Osteocyte (in vitro differentiated cells): ENCODE data around the gene OBI1. TPM values are rescaled to one million over a fixed set of nuclear protein-coding genes. Genes with fewer than 3 reads are reported as not detected.

Source experiments
- DNase-seq: peaks from one replicate; pipeline ENCODE4 v3.0.0; 2021; ENCODE audit warnings: mixed read lengths; ENCODE audit not compliant: unreplicated experiment; ENCODE audit errors: extremely low spot score
- H3K27ac Mint-ChIP-seq: one replicate; pipeline ENCODE4 v1.8.0; 2021; ENCODE audit warnings: mild to moderate bottlenecking, mixed read lengths; ENCODE audit not compliant: unreplicated experiment
- H3K27me3 Mint-ChIP-seq: one replicate; pipeline ENCODE4 v1.8.0; 2021; ENCODE audit warnings: mixed read lengths; ENCODE audit not compliant: unreplicated experiment
- H3K36me3 Mint-ChIP-seq: one replicate; pipeline ENCODE4 v1.8.0; 2021; ENCODE audit warnings: mixed read lengths; ENCODE audit not compliant: unreplicated experiment
- H3K4me1 Mint-ChIP-seq: one replicate; pipeline ENCODE4 v1.8.0; 2021; ENCODE audit warnings: mixed read lengths; ENCODE audit not compliant: unreplicated experiment
- H3K4me3 Mint-ChIP-seq: one replicate; pipeline ENCODE4 v1.8.0; 2021; ENCODE audit warnings: mild to moderate bottlenecking, moderate library complexity, mixed read lengths; ENCODE audit not compliant: unreplicated experiment
- H3K9me3 Mint-ChIP-seq: one replicate; pipeline ENCODE4 v1.8.0; 2021; ENCODE audit warnings: mixed read lengths; ENCODE audit not compliant: unreplicated experiment
- long read RNA-seq: library from polyadenylated mRNA; unstranded; transcript quantifications from one replicate; pipeline ENCODE4 v2.0.0, GENCODE V29; 2021
- total RNA-seq: library from RNA; stranded (reverse); gene quantifications from 2 replicates; pipeline ENCODE4 v1.2.1, GENCODE V29; 2021
- TF ChIP-seq, protein P1 (sequence below): fragments of 200-600 bp; sonication (generic); IDR thresholded peaks from 2 replicates; pipeline ENCODE4 v1.5.0; 2021; ENCODE audit warnings: antibody characterized with exemption, mild to moderate bottlenecking, moderate library complexity

The OBI1 gene, protein sequence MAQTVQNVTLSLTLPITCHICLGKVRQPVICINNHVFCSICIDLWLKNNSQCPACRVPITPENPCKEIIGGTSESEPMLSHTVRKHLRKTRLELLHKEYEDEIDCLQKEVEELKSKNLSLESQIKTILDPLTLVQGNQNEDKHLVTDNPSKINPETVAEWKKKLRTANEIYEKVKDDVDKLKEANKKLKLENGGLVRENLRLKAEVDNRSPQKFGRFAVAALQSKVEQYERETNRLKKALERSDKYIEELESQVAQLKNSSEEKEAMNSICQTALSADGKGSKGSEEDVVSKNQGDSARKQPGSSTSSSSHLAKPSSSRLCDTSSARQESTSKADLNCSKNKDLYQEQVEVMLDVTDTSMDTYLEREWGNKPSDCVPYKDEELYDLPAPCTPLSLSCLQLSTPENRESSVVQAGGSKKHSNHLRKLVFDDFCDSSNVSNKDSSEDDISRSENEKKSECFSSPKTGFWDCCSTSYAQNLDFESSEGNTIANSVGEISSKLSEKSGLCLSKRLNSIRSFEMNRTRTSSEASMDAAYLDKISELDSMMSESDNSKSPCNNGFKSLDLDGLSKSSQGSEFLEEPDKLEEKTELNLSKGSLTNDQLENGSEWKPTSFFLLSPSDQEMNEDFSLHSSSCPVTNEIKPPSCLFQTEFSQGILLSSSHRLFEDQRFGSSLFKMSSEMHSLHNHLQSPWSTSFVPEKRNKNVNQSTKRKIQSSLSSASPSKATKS
- total RNA-seq: 9.4 and 10.5 TPM in 2 replicates
- long read RNA-seq, transcript RNF219-201 (6 exons, 3,529 nt): major isoform, 97 of 108 reads
- long read RNA-seq, partial matches to known transcripts: 7 of 108 reads
- long read RNA-seq, other reads (novel, unspliced or antisense): 4 of 108 reads

DNA sequence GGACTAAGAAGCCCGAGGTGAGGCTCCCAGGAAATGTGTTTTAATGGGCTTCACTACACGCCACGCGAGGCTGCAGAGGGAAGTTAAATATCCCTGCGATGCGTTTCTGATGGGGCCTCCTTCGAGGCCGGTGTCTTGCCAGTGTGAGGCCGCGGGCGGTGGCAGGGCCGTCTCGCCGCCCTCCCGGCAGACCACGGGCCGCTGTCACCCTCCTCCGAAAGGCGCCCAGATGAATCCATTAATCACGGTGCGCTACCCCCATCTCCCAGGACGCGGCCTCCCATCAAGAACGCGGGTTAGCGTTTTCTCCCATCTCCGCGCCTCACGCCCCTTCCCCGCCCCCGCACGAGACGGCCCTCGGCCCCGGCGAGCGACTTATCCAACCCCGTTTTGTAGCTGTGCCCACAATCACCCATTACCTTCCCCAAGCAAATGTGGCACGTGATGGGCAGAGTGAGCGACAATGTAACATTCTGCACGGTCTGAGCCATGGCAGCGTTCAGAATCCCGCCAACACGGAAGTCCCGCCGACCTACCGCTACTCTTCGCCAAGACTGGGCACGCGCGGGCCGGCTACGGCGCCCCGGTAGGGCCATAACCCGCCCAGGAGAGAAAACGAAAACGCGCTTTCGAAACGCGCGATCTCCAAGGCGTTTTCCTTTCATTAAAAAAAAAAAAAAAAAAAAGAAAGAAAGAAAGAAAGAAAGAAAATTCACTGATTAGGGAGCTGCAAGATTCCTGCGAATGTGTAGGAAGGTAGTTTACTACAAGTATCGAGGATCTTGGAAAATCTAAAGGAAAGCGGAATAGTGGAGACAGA, at the start of gene OBI1:
OBI1 (minus strand) TSS at position 526 of the 820 bp plus-strand sequence; CDS start at position 491, 35 bp downstream.
- H3K27ac Mint-ChIP-seq: peak within 1 kb of the TSS; percentile 97

DNA sequence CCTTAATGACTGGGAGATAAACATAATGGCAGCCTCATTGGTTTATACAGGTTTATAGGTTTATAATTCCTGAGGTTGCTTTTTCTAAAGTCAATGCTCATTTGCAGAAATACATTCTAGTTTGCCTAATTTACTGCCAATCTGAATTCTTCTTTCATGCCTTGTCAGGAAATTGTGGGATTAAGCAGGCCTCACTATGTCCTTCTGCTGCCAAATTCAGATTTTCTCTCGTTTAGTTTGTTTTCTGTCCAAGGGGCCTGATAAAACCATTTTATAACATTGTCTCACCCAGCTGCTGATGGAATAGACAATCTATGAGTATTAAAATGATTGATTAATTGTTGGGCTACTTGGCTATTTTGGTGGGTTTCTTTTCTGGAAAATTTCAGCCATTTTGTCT, 42.4 kb upstream of the OBI1 start:
- no peak overlapping the region for H3K27ac Mint-ChIP-seq
- DNase-seq: no peak
- no peaks in the 10 kb centered on the region for H3K27me3 Mint-ChIP-seq
- no peaks in the 10 kb centered on the region for H3K36me3 Mint-ChIP-seq
- TF ChIP-seq, protein P1, sequence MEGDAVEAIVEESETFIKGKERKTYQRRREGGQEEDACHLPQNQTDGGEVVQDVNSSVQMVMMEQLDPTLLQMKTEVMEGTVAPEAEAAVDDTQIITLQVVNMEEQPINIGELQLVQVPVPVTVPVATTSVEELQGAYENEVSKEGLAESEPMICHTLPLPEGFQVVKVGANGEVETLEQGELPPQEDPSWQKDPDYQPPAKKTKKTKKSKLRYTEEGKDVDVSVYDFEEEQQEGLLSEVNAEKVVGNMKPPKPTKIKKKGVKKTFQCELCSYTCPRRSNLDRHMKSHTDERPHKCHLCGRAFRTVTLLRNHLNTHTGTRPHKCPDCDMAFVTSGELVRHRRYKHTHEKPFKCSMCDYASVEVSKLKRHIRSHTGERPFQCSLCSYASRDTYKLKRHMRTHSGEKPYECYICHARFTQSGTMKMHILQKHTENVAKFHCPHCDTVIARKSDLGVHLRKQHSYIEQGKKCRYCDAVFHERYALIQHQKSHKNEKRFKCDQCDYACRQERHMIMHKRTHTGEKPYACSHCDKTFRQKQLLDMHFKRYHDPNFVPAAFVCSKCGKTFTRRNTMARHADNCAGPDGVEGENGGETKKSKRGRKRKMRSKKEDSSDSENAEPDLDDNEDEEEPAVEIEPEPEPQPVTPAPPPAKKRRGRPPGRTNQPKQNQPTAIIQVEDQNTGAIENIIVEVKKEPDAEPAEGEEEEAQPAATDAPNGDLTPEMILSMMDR: no peak
- H3K4me1 Mint-ChIP-seq: no peaks in the 10 kb centered on the region
- H3K4me3 Mint-ChIP-seq: no peak overlapping the region
- H3K9me3 Mint-ChIP-seq: no peaks in the 10 kb centered on the region

More for the DNA sequence above, at the start of gene OBI1:
- H3K9me3 Mint-ChIP-seq: no peaks in the 10 kb centered on the region
- TF ChIP-seq, protein P1: no peak
- H3K4me3 Mint-ChIP-seq: peak within 1 kb of the TSS; percentile 99
- H3K4me1 Mint-ChIP-seq: peaks cover 18% of the 10 kb centered on the region
- peak; percentile 95 for DNase-seq
- peaks cover 5% of the 10 kb centered on the region for H3K27me3 Mint-ChIP-seq
- peaks cover 4% of the 10 kb centered on the region for H3K36me3 Mint-ChIP-seq

DNA sequence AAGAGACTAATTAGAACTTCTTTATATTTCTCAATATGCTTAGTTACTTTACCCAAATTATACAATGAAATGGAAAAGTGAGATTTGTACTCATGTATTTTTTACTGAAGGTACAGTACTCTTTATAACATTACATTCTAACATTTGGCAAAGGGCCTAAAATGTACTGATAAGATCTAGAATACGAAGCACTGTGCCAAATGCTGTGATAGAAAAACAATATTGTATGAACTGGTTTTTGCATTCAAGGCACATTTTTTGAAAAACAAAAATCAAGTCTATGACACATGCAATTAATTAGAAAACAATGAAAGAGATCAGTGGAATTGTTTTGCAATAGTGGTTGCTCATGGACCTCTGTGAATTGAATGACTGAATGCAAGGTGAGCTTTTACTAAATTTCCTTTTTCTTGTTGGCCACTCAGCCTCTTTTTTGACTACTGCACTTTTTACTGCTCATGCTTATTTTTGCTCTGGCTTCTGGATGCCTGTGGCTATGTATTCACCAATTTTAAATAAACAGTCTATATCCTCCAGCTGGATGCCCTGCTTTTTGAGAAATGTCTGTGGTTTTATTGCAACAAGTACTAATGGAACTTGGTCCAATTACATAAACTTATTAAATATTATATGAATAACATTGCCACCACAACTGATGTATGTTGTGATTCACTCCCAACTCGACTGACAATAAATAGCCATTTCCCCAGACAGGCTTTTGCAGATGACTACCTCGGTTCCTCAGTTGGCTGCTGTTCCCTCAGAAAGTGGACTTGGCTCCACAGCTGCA, 41.4 kb upstream of the OBI1 start:
- Mint-ChIP-seq H3K36me3 (no peaks in the 10 kb centered on the region), H3K4me3 (no peak overlapping the region), H3K27me3 (peaks cover 4% of the 10 kb centered on the region), H3K27ac (no peak overlapping the region), H3K4me1 (no peaks in the 10 kb centered on the region), H3K9me3 (no peaks in the 10 kb centered on the region)
- TF ChIP-seq, protein P1: no peak
- no peak for DNase-seq

DNA sequence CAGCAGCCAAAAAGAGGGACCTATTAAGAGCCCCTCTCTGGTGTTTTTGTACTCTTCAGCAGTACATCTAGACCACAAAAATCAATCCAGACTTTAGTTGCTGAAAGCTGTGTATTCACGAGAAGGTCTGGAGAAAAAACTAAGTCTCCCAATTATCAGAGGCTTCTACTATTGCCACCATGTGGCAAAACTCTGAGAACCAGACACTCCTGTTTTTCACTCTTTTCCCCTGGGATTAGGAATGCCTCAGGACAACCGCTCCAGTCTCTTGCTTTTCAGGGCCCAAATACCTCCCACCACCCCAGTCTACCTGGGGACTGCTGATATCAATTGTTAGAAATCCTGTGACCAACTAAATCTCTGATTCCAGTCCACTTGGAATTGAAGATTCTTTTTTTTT, 30.1 kb upstream of the OBI1 start:
- TF ChIP-seq, protein P1: no peak
- H3K36me3 Mint-ChIP-seq: no peaks in the 10 kb centered on the region
- no peak overlapping the region for H3K4me3 Mint-ChIP-seq
- H3K9me3 Mint-ChIP-seq: no peaks in the 10 kb centered on the region
- no peak for DNase-seq
- H3K4me1 Mint-ChIP-seq: no peaks in the 10 kb centered on the region
- peaks cover 15% of the 10 kb centered on the region for H3K27me3 Mint-ChIP-seq
- H3K27ac Mint-ChIP-seq: no peak overlapping the region
